Large intestine (tissue), 3 donors: ENCODE data around the gene PTPN4. TPM values are rescaled to one million over a fixed set of nuclear protein-coding genes. Genes with fewer than 3 reads are reported as not detected.
A peak's percentile ranks its signal among the peaks of the same experiment; 100 is the strongest.
"Not testable (repeated sequence)": the region's sequence is repeated elsewhere in the genome, so short reads cannot be mapped to it uniquely, and the experiment has no call there.

Source experiments
- DNase-seq, 2 donors: peaks; one replicate each; pipeline versions ENCODE4 v3.0.0 to v3.0.0-alpha.2; 2013
- H3K27ac ChIP-seq: one replicate; pipeline ENCODE4 v1.5.1; 2013; ENCODE audit warnings: low read length
- H3K27me3 ChIP-seq: 2 replicates; pipeline ENCODE4 v1.6.1; 2013; ENCODE audit warnings: low read length; ENCODE audit not compliant: control insufficient read depth, insufficient read depth
- H3K36me3 ChIP-seq: 2 replicates; pipeline ENCODE4 v1.6.1; 2013; ENCODE audit warnings: low read length; ENCODE audit not compliant: control insufficient read depth, insufficient read depth
- H3K4me1 ChIP-seq: one replicate; pipeline ENCODE4 v1.6.1; 2013; ENCODE audit warnings: low read length; ENCODE audit not compliant: control insufficient read depth, insufficient read depth
- H3K4me3 ChIP-seq: one replicate; pipeline ENCODE4 v1.5.1; 2013; ENCODE audit warnings: low read length
- H3K9me3 ChIP-seq: one replicate; pipeline ENCODE4 v1.6.1; 2013; ENCODE audit warnings: mild to moderate bottlenecking, low read depth, low read length, moderate library complexity; ENCODE audit not compliant: control insufficient read depth
- WGBS: methylation state at CpG from one replicate; pipeline ENCODE4 v1.1.5; 2013; ENCODE audit warnings: low lambda C conversion rate; ENCODE audit not compliant: insufficient coverage; 5-methylcytosine and 5-hydroxymethylcytosine counted together
- polyA plus RNA-seq: library from polyadenylated mRNA; unstranded; fragments of 120-200 nt; gene quantifications from one replicate; pipeline ENCODE4 v1.2.1, GENCODE V29; 2013

Gene PTPN4
- polyA plus RNA-seq, 1 donor: 13.3 TPM

DNA sequence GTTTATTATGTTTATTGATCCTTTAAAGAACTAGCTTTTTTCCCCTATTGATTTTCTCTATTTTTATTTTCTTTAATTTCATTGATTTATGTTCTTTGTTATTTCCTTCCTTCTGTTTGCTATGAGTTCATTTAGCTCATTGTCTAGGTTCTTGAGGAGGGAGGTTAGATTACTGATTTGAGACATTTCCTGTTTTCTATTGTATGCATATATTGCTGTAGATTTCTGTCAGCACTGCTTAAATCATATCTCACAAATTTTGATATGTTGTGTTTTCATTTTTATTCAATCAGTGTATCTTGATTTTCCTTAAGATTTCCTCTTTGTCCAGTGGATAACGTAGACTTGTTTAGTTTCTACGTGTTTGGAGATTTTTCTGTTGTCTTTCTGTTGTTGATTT is 43.4 kb downstream of the PTPN4 start:
- no peaks in the 10 kb centered on the region for H3K36me3 ChIP-seq
- 93% methylated on average over 2 of the region's 2 CpGs for whole genome bisulfite sequencing
- no peaks in the 10 kb centered on the region for H3K27me3 ChIP-seq
- no peaks in the 10 kb centered on the region for H3K4me1 ChIP-seq
- H3K4me3 ChIP-seq: no peak overlapping the region
- no peaks in the 10 kb centered on the region for H3K9me3 ChIP-seq
- H3K27ac ChIP-seq: no peak overlapping the region
- no peak for DNase-seq

DNA sequence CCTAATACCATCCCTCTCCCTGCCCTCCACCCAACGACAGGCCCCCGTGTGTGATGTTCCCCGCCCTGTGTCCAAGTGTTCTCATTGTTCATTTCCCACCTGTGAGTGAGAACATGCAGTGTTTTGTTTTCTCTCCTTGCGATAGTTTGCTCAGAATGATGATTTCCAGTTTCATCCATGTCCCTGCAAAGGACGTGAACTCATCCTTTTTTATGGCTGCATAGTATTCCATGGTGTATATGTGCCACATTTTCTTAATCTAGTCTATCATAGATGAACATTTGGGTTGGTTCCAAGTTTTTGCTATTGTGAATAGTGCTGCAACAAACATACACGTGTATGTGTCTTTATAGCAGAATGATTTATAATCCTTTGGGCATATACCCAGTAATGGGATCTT is 44.7 kb downstream of the PTPN4 start:
- H3K9me3 ChIP-seq, H3K4me3 ChIP-seq, DNase-seq, H3K27me3 ChIP-seq, H3K4me1 ChIP-seq, H3K36me3 ChIP-seq, H3K27ac ChIP-seq: not testable (repeated sequence)
- WGBS: no CpG with 5 or more reads among the region's 6 CpGs

DNA sequence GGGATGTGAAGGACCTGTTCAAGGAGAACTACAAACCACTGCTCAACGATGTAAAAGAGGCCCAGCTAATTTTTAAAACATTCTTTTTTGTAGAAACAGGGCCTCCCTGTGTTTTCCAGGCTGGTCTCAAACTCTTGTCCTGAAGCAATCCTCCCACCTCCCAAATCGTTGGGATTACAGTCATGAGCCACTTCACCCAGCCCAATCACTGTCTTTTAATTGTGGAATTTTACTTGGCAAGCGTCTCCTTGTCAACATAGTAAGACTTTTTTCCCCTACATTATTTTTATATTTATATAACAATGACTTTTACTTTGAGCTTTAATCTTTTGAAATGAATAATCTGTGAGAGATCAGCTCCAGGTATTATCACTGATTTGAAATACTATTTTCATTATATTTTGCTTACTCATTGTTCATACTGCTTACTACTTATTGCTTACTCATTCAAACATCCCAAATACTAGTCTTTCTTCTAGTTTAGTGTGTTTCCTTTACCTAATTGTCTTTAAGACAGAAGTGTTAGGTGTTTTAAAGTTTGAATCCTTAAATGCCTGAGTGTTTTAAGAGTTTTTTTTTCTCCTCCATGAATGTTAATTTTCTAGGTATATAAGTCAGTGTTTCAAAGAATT is 48.9 kb downstream of the PTPN4 start:
- WGBS: no CpG with 5 or more reads among the region's 3 CpGs
- no peak overlapping the region for H3K27ac ChIP-seq
- H3K4me3 ChIP-seq: no peak overlapping the region
- no peaks in the 10 kb centered on the region for H3K9me3 ChIP-seq
- peaks cover 2% of the 10 kb centered on the region for H3K36me3 ChIP-seq
- no peak for DNase-seq
- H3K4me1 ChIP-seq: no peaks in the 10 kb centered on the region
- no peaks in the 10 kb centered on the region for H3K27me3 ChIP-seq

DNA sequence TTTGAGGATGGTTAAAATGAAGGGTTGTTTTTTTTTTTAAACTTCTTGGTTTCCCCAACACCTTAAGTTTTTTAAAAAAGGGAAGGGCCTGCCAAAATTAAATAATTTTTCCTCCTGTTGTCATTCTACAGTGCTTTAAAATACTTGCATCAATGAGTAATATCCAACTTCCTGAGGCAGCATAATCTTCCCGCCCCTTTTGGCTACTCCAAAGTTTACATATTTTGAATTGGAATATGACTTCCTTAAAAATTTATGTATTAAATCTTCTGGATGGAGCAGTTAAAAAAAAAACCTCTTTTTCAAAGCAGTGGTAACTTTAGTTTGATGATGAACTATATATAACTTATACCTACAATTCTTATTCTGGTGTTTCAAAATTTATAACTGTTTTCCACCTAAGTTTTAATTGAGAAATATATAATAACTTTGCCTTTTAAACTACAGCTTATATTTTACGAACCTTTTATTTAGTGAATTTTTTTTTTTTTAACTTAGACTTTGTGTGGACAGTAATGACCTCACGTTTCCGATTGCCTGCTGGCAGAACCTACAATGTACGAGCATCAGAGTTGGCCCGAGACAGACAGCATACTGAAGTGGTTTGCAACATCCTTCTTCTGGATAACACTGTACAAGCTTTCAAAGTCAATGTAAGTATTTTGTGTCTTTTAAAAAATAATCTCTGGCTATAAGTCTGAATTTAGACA is 49.8 kb downstream of the PTPN4 start:
- WGBS: 94% methylated on average over 2 of the region's 6 CpGs
- Histone ChIP-seq H3K27me3 (no peaks in the 10 kb centered on the region), H3K36me3 (peaks cover 2% of the 10 kb centered on the region), H3K4me3 (no peak overlapping the region), H3K27ac (no peak overlapping the region), H3K4me1 (no peaks in the 10 kb centered on the region), H3K9me3 (no peaks in the 10 kb centered on the region)
- no peak for DNase-seq

DNA sequence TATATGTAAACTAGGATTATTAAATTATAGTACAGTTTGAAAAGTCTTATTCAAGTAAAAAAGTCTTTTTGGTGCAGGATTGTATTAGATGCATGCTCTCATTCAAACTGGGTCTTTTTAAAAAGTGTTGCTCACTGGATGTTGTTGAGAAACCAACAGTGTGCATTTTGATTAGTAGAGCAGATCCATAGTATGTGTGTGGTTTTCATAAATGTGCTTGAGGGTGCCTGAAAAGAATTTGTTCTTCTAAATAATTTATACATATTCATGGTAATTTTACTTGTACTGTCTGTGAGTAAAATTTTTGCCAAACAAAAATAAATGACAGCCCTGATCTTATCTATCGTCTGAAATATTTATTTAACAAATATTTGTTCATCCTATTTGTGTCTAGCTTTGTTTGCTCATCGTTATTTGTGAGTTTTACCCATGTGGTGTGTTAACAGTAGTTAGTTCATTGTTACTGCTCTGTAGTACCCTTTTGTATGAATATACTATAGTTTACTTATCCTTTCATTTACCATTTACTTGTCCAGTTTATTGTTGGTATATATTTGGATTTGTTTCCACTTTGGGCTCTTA is 50.4 kb downstream of the PTPN4 start:
- 43% methylated on average over 1 of the region's 2 CpGs for WGBS
- H3K9me3 ChIP-seq: no peaks in the 10 kb centered on the region
- no peak overlapping the region for H3K27ac ChIP-seq
- H3K27me3 ChIP-seq: no peaks in the 10 kb centered on the region
- no peak overlapping the region for H3K4me3 ChIP-seq
- no peaks in the 10 kb centered on the region for H3K4me1 ChIP-seq
- DNase-seq: no peak
- H3K36me3 ChIP-seq: peaks cover 2% of the 10 kb centered on the region

DNA sequence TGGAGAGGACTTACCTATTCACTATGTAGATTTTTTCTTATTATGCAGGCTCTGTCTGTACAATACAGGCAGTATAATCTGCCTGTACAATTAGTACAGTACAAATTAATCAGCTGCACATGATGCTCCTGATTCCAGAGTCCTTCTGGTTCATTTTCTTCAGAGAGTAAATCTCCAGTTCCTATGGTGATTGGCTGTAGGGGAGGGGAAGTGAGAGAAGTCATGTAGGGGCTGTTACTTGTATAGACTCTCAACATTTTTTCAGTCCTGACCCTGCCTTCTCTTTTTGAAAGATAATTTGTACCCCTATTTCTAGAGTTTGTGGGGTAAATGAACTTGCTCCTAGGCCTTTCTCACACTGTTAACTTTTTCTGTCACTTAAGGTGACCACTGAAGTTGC is 54.5 kb downstream of the PTPN4 start:
- Histone ChIP-seq H3K4me3 (no peak overlapping the region), H3K36me3 (peaks cover 2% of the 10 kb centered on the region), H3K9me3 (peaks cover 9% of the 10 kb centered on the region), H3K27ac (no peak overlapping the region), H3K4me1 (no peaks in the 10 kb centered on the region), H3K27me3 (no peaks in the 10 kb centered on the region)
- DNase-seq: no peak

DNA sequence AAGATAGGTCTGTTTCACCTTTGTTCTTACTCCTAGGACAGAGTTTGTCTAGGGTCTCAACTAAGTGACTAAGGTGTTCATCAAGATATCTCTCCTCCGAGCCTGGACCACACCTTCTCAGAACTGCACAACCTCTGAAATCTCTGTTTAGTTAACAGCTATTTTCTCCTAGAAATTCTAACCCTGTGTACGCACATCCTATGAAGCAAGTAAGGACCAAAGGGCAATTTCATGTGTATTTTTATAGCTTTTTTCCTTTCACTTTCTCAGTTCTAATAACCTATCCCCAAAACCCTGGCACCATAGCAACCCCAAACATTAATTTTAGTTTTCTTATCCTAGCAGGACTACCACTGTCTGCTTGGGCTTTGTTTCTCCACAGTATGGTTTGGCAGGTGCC is 59.1 kb downstream of the PTPN4 start:
- H3K4me3 ChIP-seq: no peak overlapping the region
- H3K9me3 ChIP-seq: peaks cover 9% of the 10 kb centered on the region
- H3K27ac ChIP-seq: no peak overlapping the region
- no peaks in the 10 kb centered on the region for H3K27me3 ChIP-seq
- H3K4me1 ChIP-seq: no peaks in the 10 kb centered on the region
- WGBS: 53% methylated on average over 2 of the region's 2 CpGs
- peak in 1 of 2 donors; percentile 12 for DNase-seq
- peaks cover 2% of the 10 kb centered on the region for H3K36me3 ChIP-seq

DNA sequence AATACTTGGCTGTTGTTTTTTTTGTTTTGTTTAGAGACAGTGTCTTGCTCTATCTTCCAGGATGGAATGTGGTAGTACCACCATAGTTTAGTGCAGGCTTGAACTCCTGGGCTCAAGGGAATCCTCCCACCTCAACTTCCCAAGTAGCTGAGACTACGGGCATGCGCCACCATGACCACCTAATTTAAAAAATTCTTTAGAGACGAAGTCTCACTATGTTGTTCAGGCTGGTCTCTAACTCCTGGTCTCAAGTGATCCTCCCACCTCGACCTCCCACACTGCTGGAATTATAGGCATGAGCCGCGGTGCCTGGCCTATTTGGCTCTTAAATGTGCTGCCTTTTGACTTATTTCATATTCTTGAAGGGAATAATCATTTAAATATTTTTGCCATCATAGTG is 60.1 kb downstream of the PTPN4 start:
- WGBS: no CpG with 5 or more reads among the region's 6 CpGs

DNA sequence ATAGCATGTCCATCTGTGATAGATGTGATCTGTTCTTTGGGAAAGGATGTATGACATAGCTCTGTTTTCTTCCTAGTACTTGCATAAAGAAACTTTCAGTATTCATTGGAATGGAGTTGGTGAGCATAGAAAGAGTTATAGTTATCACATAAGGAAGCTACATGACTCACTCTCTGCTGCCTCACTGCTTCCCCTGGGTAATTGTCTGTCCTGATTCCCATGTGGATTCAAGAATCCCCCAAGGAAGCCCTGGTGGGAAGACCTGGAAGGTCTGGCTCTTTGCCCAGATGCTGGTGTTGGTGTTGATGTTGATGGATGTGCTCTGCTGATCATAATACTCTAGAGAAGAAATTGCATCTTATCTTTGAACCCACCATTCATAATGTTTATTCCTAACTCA is 60.6 kb downstream of the PTPN4 start:
- Histone ChIP-seq H3K36me3 (peaks cover 2% of the 10 kb centered on the region), H3K4me3 (no peak overlapping the region), H3K4me1 (no peaks in the 10 kb centered on the region), H3K27me3 (no peaks in the 10 kb centered on the region), H3K9me3 (peaks cover 9% of the 10 kb centered on the region), H3K27ac (no peak overlapping the region)
- DNase-seq: no peak

More for the DNA sequence above, 60.1 kb downstream of the PTPN4 start:
- Histone ChIP-seq H3K27me3 (no peaks in the 10 kb centered on the region), H3K36me3 (peaks cover 2% of the 10 kb centered on the region), H3K4me1 (no peaks in the 10 kb centered on the region), H3K27ac (no peak overlapping the region), H3K9me3 (peaks cover 9% of the 10 kb centered on the region), H3K4me3 (no peak overlapping the region)
- DNase-seq: no peak

DNA sequence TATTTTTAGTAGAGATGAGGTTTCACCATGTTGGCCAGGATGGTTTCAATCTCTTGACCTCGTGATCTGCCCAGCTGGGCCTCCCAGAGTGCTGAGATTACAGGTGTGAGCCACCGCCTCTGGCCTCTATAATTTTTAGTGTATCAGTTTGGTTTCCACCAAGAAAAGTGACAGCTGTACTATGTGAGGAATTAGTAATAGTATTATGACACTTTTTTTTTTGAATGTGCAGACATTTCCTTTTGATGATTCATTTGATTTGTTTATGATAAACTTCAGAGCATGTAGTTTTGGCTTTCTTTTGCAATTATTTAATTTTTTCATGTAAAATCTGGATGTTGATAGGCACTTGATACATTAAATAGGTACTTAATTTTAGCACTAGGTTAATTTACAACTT is 61.5 kb downstream of the PTPN4 start:
- H3K4me3 ChIP-seq: no peak overlapping the region
- H3K27me3 ChIP-seq: no peaks in the 10 kb centered on the region
- H3K27ac ChIP-seq: no peak overlapping the region
- WGBS: no CpG with 5 or more reads among the region's 2 CpGs
- H3K36me3 ChIP-seq: peaks cover 2% of the 10 kb centered on the region
- H3K9me3 ChIP-seq: peaks cover 9% of the 10 kb centered on the region
- DNase-seq: no peak
- no peaks in the 10 kb centered on the region for H3K4me1 ChIP-seq
